GM21619 (cell line): ENCODE results near the gene NACC1.

Experiments used
- ATAC-seq: cut with Tn5 transposase; IDR thresholded peaks from one replicate; pipeline ENCODE4 v1.9.1; 2021; ENCODE audit not compliant: unreplicated experiment

The NACC1 gene

GRCh38 chr19:13087795-13088537 lies 30.1 kb upstream of the NACC1 start:
- no peak for ATAC-seq

DNA sequence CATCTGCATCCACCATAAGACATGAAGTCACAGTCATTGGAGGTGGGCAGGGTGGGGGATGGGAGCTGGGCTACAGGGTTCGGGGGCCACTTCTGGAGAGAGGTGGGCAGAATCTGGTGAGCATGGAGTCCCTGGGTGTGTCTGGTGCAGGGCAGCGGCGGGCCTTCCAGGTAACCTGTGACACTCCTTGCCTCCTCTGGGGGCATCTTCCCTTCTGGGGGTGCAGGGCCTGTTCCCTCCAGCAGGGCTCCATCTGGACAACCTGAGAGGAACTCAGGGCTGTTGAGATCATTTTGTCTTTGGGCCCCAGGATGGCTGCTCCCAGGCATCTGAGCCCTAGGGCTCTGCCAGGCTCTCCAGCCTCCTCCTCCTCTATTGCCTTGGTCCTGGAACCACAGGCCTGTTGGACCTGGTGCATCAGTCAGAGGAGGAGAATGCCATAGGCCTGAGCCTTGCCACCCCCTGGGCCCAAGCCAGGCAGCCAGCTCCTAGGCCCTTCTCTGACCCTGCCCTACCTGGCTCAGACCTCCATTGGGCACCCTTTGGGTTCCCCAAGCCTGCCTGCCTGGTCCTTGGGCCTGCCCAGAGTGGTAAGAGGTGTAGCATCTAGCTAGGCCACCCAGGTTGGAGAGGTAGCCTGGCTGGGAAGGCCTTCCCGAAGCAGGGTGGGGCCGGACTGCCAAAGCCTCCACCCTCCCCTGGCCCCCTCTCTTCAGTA lies 28.8 kb upstream of the NACC1 start:
- ATAC-seq: no peak

DNA sequence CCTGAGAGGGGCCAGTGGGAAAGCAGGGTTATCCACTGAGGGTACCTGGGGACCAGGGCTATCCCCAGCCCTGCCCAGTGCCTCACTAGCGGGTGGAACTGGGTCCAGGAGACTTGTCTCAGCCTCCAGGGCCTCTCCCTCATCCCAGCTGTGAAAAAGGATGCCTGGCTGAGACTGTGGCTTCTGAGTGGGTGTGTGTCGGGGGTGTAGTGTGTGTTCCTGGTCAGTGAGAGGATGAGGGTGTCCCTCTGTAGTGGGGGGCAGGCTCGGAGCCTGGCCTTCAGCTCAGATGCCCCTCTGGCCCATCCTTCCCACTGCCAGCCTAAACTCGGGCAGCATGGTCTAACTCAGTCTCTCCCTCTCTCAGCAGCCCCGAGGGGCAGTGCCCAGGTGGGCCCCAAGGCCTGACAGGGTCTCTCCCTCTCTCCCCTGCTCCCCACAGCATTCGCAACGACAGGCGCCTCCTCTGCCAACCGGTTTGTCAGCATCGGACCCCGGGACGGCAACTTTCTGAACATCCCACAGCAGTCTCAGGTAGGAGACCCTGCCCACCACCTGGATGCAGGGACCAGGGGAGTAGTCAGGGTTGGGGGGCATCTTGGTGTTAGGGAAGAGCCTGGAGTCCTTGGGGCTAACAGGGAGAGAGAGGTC lies 28.1 kb upstream of the NACC1 start:
- no peak for ATAC-seq

DNA sequence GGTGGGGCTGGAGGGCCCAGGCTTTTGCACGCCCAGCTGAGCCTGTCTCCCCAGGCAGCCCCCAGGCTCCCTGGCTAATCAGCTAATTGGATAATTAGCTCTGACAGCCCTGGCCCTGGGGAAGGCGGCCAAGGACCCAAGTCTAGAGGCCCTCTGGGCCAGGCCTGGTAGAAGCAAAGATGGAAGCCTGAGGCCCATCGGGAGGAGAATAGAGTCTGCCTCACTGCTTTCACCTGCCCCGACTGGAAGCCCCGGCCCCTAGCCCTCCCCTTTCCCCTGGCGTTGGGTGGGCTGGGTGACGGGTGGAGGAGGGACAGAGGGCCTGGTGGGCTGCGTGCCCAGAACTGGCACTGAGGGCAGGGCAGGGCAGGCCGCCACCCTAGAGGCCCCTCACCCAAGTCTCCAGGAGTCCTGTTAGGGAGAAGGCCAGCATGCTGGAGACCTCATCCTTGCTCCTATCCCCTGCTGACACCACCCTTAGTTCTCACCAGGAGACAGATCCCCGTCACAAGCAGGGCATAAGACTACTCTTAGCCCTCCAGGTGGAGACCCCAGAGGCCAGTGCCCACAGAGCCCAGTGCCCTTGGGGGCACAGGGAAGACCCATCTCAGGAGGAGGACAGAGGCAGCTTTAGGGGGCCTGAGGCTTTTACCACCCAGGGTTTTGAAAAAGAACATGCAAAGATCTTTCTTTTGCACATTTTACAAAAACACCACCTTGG lies 27.4 kb upstream of the NACC1 start:
- no peak for ATAC-seq

- no peak for ATAC-seq
These were observed 26.5 kb upstream of the NACC1 start for GRCh38 chr19:13091400-13092157.

- ATAC-seq: no peak
These were observed 25.9 kb upstream of the NACC1 start for GRCh38 chr19:13092158-13092543.

DNA sequence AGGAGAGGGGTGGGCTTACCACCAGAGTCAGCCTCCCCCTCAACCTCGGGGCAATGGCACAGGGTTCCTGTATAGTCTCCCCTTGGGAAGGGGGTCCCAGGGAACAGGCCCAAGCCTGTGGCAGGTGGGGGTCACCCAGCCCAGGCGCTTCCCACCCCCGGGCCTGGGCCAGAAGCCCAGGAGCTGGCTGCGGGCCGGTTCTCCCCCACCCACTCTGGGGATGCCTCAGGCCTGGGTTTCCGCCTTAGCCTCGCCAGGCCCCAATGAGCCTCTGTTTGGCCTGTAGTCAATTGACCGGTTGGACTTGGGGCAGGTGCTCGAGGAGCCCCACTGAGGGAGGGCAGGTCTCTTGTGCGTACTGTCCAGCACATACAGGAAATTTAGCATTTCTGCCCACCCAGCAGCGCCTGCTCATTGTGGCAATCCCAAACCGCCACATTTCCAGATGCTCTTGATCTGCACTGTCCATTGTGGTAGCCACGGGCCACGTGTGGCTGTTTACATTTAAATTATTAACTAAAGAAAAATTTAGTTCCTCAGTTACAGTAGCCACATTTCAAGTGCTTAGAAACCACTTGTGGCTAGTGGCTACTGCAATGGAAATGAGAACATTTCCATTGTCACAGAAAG lies 25.3 kb upstream of the NACC1 start:
- ATAC-seq: no peak

DNA sequence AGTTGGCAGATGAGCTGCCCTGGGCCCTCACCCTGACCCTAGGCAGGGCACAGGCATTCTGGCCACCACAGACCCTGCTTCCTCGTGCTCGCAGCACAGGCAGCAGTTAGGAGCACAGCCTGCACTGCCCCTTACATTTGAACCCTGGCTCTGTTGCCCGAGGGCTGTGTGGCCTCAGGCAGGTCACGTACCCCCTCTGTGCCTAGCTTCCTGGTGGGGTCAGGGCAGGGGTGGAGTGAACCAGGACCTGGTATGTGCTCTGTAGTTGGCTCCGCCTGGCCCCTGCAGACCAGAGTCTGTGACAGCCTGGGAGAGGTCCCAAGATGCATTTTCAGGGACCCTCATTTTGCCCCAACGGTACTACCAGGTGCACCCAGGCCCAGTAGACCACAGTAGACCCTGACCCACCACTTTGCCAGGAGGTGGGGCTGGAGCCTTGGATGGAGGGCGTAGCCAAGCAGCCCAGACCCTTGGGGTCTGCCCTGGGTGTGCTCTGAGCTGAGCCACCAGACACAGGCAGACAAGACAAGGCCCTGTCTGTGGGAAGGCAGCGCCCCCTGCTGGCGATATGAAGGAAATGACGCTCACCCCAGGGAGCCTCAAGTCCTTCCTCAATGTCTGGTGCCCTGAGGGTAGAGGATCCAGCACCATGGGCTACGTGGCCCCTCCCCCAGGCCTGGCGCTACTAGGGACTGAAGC lies 24.5 kb upstream of the NACC1 start:
- no peak for ATAC-seq

DNA sequence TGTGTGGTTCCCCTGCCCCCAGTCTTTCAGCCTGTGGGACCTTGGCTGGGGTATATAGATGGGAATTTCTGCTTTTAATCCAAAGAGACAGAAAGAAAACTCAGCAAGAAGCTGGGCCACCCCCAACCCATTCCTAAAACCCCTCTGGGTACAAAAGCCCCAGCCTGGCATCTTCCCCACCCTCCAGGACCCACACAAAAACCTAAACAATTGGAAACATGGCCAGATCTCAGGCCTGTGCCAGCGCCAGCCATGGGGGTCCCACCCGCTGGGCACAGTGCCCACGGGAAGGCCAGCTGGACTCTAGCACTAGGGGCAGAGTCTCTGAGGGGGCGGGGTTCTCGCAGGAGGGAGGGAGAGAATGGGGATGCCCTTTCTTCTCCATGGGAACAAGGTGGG lies 24.0 kb upstream of the NACC1 start:
- ATAC-seq: no peak

GRCh38 chr19:13094771-13095392 lies 23.2 kb upstream of the NACC1 start:
- no peak for ATAC-seq

- no peak for ATAC-seq
These were observed 22.7 kb upstream of the NACC1 start for GRCh38 chr19:13095393-13095784.

GRCh38 chr19:13095934-13096927 lies 21.8 kb upstream of the NACC1 start:
- no peak for ATAC-seq

GRCh38 chr19:13097033-13097462 lies 21.0 kb upstream of the NACC1 start:
- ATAC-seq: no peak

- no peak for ATAC-seq
These were observed 20.4 kb upstream of the NACC1 start for GRCh38 chr19:13097463-13098258.

- no peak for ATAC-seq
These were observed 19.6 kb upstream of the NACC1 start for GRCh38 chr19:13098277-13099072.
